NCI-H345 treated with DMSO at 0.1 percent for 48 hours (cell line): ENCODE results near the gene EPN2.

Source experiments
- DNase-seq: peaks from one replicate; lab custom pipeline; 2025; ENCODE audit not compliant: unreplicated experiment; lab: John Stamatoyannopoulos, UW

The EPN2 gene

GRCh38 chr17:19309701-19310100 is 72.5 kb downstream of the EPN2 start:
- no peak for DNase-seq

GRCh38 chr17:19310151-19310550 is 73.0 kb downstream of the EPN2 start:
- no peak for DNase-seq

- DNase-seq = no peak
Measured at GRCh38 chr17:19311016-19311415, 73.8 kb downstream of the EPN2 start.

GRCh38 chr17:19311421-19312215 is 74.5 kb downstream of the EPN2 start:
- DNase-seq = no peak

- no peak for DNase-seq
Measured at GRCh38 chr17:19312406-19312805, 75.2 kb downstream of the EPN2 start.

GRCh38 chr17:19313066-19313745 is 76.0 kb downstream of the EPN2 start:
- DNase-seq = no peak

- DNase-seq = no peak
Measured at GRCh38 chr17:19313746-19314651, 76.8 kb downstream of the EPN2 start.

- no peak for DNase-seq
Measured at GRCh38 chr17:19315104-19315503, 77.9 kb downstream of the EPN2 start.

- no peak for DNase-seq
Measured at GRCh38 chr17:19316761-19317358, 79.7 kb downstream of the EPN2 start.

GRCh38 chr17:19317359-19318095 is 80.4 kb downstream of the EPN2 start:
- no peak for DNase-seq

- DNase-seq = no peak
Measured at GRCh38 chr17:19318611-19319010, 81.4 kb downstream of the EPN2 start.

GRCh38 chr17:19319771-19320505 is 82.8 kb downstream of the EPN2 start:
- no peak for DNase-seq

GRCh38 chr17:19320876-19321275 is 83.7 kb downstream of the EPN2 start:
- DNase-seq = no peak

GRCh38 chr17:19321481-19322128 is 84.4 kb downstream of the EPN2 start:
- DNase-seq = no peak

- no peak for DNase-seq
Measured at GRCh38 chr17:19322129-19322505, 85.0 kb downstream of the EPN2 start.

GRCh38 chr17:19322861-19323260 is 85.7 kb downstream of the EPN2 start:
- no peak for DNase-seq

GRCh38 chr17:19325542-19325941 is 88.4 kb downstream of the EPN2 start:
- DNase-seq = no peak

GRCh38 chr17:19327031-19327783 is 90.0 kb downstream of the EPN2 start:
- DNase-seq = no peak
